GM21737 (cell line): ENCODE results near the gene COX6B2.

Experiments
- ATAC-seq: cut with Tn5 transposase; IDR thresholded peaks from one replicate; pipeline ENCODE4 v1.9.1; 2021; ENCODE audit warnings: mild to moderate bottlenecking, moderate library complexity; ENCODE audit not compliant: unreplicated experiment

Gene COX6B2

GRCh38 chr19:55315956-55316525 is 38.5 kb downstream of the COX6B2 start:
- ATAC-seq, result no peak

GRCh38 chr19:55314396-55314795 is 40.1 kb downstream of the COX6B2 start:
- no peak for ATAC-seq

DNA sequence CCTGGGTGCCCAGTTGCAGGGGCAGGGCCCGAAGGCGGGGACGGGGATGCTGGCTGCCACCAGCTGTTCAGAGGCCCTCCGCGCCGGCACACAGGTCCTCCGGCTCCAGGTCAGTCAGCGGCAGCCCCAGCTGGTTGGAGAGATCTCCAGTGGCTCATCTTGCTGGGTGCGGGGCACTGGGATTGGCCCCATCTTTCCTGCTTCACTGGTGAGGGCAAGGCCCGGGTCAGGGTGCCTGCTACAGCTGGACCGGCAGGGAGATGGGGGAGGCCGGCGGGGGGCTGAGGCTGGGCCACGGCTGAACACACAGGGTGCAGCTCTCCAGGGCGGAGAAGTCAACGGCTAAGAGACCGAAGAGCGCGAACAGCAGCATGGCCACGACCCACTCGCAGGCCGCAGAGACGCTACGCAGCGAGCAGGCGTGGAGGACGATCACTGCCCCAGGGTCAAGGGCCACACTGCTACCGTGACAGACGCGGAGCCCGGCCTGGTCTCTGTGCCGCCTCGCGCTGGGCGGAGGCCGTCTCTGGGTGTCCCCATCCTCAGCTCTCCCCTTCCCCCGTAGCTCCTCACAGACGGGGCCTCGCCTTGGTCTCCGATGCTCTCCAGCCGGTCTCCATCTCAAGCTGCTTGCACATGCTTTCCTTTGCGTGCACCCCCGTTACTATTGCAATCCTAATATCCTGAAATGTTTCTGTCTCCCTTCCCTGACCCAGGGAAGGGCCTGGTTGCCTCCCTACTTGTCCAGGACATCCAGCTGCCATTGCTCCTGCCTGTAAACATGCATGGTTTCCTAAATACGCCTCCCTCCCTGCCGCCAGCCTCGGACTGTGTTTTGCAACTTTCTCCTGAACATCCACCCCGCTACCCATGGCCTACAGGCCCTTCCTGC is 41.7 kb downstream of the COX6B2 start:
- no peak for ATAC-seq

- ATAC-seq, result no peak
Measured at GRCh38 chr19:55311797-55312196, 42.7 kb downstream of the COX6B2 start.

- no peak for ATAC-seq
Measured at GRCh38 chr19:55311397-55311796, 43.1 kb downstream of the COX6B2 start.

GRCh38 chr19:55310498-55310897 is 44.0 kb downstream of the COX6B2 start:
- no peak for ATAC-seq

- ATAC-seq, result no peak
Measured at GRCh38 chr19:55309448-55309847, 45.1 kb downstream of the COX6B2 start.

DNA sequence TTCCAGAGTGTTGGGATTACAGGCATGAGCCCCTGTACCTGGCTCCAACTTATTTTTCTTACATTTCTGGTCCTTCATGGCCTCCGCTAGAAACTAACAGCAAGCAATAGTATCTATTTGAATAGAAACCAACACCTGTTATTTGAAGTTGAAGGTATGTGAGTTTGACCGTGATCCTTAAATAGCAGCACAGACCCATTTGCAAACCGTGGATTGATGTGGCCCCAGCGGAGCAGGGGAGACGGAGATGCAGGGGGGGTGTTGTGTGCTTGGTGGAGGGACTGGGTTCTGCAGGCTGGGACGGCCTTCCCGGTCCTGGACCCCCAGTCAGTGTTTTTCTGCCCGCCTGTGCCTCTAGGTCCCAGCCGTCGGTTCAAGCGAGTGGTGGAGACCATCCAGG is 46.2 kb downstream of the COX6B2 start:
- ATAC-seq, result no peak

- ATAC-seq, result no peak
Measured at GRCh38 chr19:55306712-55307111, 47.8 kb downstream of the COX6B2 start.

- no peak for ATAC-seq
Measured at GRCh38 chr19:55305983-55306562, 48.4 kb downstream of the COX6B2 start.

- ATAC-seq, result no peak
Measured at GRCh38 chr19:55305491-55305890, 49.0 kb downstream of the COX6B2 start.

GRCh38 chr19:55304980-55305379 is 49.5 kb downstream of the COX6B2 start:
- no peak for ATAC-seq

GRCh38 chr19:55304279-55304978 is 50.1 kb downstream of the COX6B2 start:
- no peak for ATAC-seq

GRCh38 chr19:55303477-55303876 is 51.0 kb downstream of the COX6B2 start:
- ATAC-seq, result no peak

DNA sequence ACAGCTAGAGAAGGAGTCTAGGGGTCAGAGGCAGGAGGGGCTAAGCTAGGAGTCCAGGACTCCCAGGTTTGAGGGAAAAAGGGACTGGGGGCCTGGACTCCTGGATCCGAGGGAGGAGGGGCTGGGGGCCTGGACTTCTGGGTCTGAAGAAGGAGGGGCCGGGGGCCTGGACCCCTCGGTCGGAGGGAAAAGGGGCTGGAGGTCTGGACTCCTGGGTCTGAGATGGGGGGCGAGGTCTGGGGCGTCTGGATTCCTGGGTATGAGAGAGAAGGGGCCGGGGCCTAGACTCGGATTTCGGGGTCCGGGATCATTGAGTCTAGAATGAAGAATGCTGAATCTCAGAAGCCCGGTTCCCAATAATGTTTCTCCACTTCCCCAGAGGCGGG is 52.2 kb downstream of the COX6B2 start:
- no peak for ATAC-seq

- peak; percentile 49 for ATAC-seq
Measured at GRCh38 chr19:55301459-55302317, 52.8 kb downstream of the COX6B2 start.

DNA sequence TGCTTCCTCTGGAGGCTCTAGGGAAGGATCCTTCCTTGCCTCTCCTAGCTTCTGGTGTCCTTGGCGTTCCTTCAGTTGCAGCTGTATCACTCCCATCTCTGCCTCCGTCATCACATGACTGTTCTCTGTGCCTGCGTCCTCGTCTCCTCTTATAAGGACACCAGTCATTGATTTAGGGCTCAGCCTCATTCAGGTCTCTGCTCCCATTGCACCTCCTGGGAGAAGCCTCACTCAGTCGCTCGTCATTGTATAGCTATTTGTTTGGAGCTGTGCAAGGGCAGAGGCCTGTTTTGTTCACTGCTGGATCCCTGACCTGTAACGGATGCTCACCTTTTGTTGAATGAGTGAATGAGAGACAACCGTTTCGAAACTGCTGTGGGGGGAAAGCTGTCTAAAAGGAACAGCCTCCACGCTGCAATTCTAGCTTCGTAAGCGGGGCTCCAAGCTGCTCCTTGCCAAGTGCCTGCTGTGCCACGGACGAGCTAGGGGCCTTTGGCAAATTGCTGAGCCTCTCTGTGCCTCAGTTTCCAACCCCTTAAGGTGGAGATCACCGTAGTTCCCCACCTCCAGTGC is 53.5 kb downstream of the COX6B2 start:
- ATAC-seq, result no peak

DNA sequence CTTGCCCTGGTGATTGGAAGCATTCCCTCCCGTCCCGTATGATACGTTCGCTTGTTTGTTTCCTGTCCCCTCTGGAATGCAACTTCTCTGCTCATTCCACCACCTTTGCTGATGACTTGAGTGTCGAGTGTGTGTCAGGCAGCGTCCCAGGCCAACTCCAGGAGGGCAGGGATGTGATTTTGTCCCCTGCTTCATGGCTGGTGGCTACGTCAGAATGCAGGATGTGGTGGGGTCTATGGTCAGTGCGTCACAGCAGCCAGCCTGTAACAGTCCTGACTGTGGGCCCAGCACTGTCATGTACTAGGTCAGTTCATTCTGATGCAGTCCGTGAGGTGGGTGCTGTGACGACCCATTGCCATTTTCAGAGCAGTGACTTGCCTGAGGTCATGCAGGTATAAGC is 54.5 kb downstream of the COX6B2 start:
- no peak for ATAC-seq
